HFF-Myc (cell line): ENCODE measurements around the gene DENND11.

Source experiments
- DNase-seq: peaks from one replicate; pipeline ENCODE4 v3.0.0-alpha.2; 2011; ENCODE audit warnings: low read depth; ENCODE audit errors: extremely low read depth
- H3K4me3 ChIP-seq: replicated peaks from 2 replicates; pipeline ENCODE4 v1.5.1; 2011; ENCODE audit warnings: low read depth, mild to moderate bottlenecking, control low read depth, low read length
- TF ChIP-seq, protein P1 (sequence below): IDR thresholded peaks from 2 replicates; pipeline ENCODE4 v1.5.1; 2012; ENCODE audit warnings: mild to moderate bottlenecking, low read depth, low read length, control low read depth; ENCODE audit errors: missing control alignments

The DENND11 gene

GRCh38 chr7:141709749-141710148 is 7.8 kb upstream of the DENND11 start:
- no peak overlapping the region for H3K4me3 ChIP-seq
- TF ChIP-seq, protein P1, sequence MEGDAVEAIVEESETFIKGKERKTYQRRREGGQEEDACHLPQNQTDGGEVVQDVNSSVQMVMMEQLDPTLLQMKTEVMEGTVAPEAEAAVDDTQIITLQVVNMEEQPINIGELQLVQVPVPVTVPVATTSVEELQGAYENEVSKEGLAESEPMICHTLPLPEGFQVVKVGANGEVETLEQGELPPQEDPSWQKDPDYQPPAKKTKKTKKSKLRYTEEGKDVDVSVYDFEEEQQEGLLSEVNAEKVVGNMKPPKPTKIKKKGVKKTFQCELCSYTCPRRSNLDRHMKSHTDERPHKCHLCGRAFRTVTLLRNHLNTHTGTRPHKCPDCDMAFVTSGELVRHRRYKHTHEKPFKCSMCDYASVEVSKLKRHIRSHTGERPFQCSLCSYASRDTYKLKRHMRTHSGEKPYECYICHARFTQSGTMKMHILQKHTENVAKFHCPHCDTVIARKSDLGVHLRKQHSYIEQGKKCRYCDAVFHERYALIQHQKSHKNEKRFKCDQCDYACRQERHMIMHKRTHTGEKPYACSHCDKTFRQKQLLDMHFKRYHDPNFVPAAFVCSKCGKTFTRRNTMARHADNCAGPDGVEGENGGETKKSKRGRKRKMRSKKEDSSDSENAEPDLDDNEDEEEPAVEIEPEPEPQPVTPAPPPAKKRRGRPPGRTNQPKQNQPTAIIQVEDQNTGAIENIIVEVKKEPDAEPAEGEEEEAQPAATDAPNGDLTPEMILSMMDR = no peak
- DNase-seq = no peak

- H3K4me3 ChIP-seq = no peak overlapping the region
- DNase-seq = no peak
- TF ChIP-seq, protein P1 = no peak
Observed at GRCh38 chr7:141709318-141709717, 7.4 kb upstream of the DENND11 start.

GRCh38 chr7:141708351-141708750 is 6.4 kb upstream of the DENND11 start, which contains the start of gene WEE2:
TSS of gene WEE2 (plus strand) at chr7:141708353. CDS start at chr7:141708759, 406 bp downstream.
- H3K4me3 ChIP-seq = no peak within 1 kb of the TSS
- TF ChIP-seq, protein P1 = no peak
- no peak for DNase-seq

GRCh38 chr7:141706239-141707064 is 4.5 kb upstream of the DENND11 start:
- no peak for DNase-seq
- no peak overlapping the region for H3K4me3 ChIP-seq
- TF ChIP-seq, protein P1 = no peak

GRCh38 chr7:141704741-141705140 is 2.8 kb upstream of the DENND11 start:
- H3K4me3 ChIP-seq = no peak overlapping the region
- no peak for DNase-seq
- TF ChIP-seq, protein P1 = no peak

GRCh38 chr7:141704112-141704511 is 2.1 kb upstream of the DENND11 start:
- TF ChIP-seq, protein P1 = no peak
- no peak overlapping the region for H3K4me3 ChIP-seq
- no peak for DNase-seq
